GM12801 (cell line): Measurements from ENCODE around the gene FBXL7.

Source experiments
- CTCF ChIP-seq: IDR thresholded peaks from one replicate; pipeline ENCODE4 v1.5.1; 2011; ENCODE audit warnings: control low read depth; ENCODE audit not compliant: insufficient read length; ENCODE audit errors: extremely low read depth

FBXL7 gene

DNA sequence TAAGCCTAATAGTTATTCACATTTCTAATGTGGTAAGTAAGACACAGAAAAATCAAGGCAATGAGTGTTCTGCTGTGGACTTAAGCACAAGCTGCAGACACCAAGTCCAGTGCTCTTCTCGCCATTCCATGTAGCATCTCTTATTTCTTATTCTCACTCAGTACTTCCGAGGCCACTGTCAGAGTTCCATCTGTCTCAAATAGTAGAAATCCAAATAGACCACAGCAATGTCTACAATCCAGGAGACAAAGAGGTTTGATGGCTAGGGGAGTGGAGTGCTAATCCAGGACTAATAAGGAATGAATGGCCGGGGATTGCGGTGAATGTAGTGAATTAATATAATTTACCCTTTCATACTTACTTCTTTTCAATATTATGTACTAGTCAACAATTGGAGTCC lies 147.3 kb downstream of the FBXL7 start:
- TF ChIP-seq CTCF = no peak

DNA sequence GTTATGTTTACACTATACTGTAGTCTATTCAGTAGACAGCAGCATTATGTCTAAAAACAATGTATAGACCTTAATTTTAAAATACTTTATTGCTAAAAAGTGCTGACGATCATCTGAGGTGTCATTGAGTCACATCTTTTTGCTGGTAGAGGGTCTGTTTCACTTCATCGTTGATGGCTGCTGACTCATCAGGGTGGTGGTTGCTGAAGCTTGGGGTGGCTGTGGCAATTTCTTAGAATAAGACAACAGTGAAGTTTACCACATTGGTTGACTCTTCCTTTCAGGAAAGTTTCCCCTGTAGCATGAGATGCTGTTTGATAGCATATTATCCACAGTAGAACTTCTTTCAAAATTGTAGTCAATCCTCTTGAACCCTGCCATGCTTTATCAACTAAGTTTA lies 150.3 kb downstream of the FBXL7 start:
- TF ChIP-seq CTCF = no peak

DNA sequence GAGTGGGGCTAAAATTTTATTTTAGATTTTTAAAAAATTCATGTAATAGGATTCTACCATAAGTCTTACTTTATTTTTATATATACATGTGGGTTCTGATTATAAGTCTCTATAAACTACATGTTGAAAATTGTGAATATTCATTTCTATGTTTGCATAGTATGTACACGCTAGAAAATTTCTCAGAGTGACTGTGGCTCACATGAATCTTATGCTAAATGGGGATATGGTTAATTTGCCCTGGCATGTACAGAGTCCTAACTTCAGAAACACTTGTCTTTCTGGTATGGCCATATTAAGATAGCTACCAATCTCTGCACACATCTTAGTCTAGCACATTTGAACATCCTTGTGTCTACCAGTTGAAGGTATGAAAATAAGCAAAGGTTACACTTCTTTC lies 154.8 kb downstream of the FBXL7 start:
- no peak for TF ChIP-seq CTCF

GRCh38 chr5:15655683-15656082 lies 155.7 kb downstream of the FBXL7 start:
- no peak for TF ChIP-seq CTCF

- TF ChIP-seq CTCF = no peak
Observed at GRCh38 chr5:15664961-15665360, 165.0 kb downstream of the FBXL7 start.

DNA sequence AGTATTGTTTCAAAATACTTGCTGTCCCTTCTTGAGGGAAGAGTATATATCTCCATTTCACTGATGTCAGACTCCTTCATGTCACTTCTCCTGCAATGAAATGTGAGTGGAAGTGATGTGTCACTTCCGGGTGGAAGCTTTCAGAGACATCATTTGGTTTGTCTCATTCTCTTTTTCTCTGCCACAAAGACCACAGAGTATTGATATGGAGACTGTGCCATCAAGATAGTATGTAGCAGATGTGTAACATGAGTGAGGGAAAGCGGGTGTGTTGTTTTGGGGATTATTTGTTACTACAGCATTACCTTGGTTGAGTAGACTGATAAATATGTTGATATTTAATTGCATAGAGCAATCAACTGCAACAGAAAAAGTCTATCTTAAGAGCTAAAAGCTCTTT lies 169.8 kb downstream of the FBXL7 start:
- no peak for TF ChIP-seq CTCF

DNA sequence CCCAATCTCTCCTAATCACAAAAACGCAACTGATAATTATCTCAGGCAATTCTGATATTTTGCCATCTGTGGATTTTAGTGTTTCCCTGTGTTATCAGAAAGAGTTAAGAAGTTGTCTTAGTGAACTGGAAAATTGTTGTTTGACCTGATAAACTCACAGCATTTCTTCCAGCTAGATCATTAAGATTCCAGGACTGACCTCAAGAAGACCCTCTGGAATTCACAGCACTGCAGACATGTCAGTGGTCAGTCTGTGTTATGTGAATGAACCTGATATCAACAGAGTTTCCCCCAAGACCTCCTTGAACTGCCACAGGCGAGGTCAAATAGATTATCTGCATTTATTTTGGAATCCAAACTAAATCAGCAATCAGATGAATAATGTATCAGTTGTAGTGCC lies 174.7 kb downstream of the FBXL7 start:
- no peak for TF ChIP-seq CTCF

GRCh38 chr5:15676591-15676990 lies 176.6 kb downstream of the FBXL7 start:
- no peak for TF ChIP-seq CTCF
